ENCODE measurements around the gene STRIP1. TPM values are rescaled to one million over a fixed set of nuclear protein-coding genes. Genes with fewer than 3 reads are reported as not detected.

STRIP1 gene
- 43.5 and 51.4 TPM in 2 replicates for total RNA-seq

GRCh38 chr1:110034451-110035235, at the start of gene STRIP1:
Gene STRIP1 (plus strand): TSS chr1:110034624. CDS start chr1:110034638, 14 bp downstream.

GRCh38 chr1:110070671-110071242, 36.3 kb downstream of the STRIP1 start, which contains the start of gene ALX3:
Gene ALX3 (minus strand): TSS chr1:110070672. CDS start chr1:110070612, 60 bp downstream.

Other genes starting within 250 kb of the STRIP1 start
- gene CSF1, start 123.8 kb upstream of the STRIP1 start, total RNA-seq: 5.6 and 10.3 TPM in 2 replicates
- 39.0 and 65.7 TPM in 2 replicates for gene AHCYL1, start 49.9 kb upstream of the STRIP1 start, total RNA-seq
- gene ALX3, start 36.0 kb downstream of the STRIP1 start, total RNA-seq: not detected in 2 replicates
- gene UBL4B, start 77.8 kb downstream of the STRIP1 start, total RNA-seq: not detected in 2 replicates
- gene SLC6A17, start 115.9 kb downstream of the STRIP1 start, total RNA-seq: 0.27 TPM in 1 of 2 replicates, not detected in the other
- 4.9 and 5.1 TPM in 2 replicates for gene KCNC4, start 175.7 kb downstream of the STRIP1 start, total RNA-seq